ENCODE measurements around the gene SMTN. TPM values are rescaled to one million over a fixed set of nuclear protein-coding genes. Genes with fewer than 3 reads are reported as not detected.
A peak's percentile ranks its signal among the peaks of the same experiment; 100 is the strongest.

Gene SMTN
- total and polyA plus RNA-seq, 7 experiments from 2014 or later: 1.1 to 14.9 (median 4.4) TPM

DNA sequence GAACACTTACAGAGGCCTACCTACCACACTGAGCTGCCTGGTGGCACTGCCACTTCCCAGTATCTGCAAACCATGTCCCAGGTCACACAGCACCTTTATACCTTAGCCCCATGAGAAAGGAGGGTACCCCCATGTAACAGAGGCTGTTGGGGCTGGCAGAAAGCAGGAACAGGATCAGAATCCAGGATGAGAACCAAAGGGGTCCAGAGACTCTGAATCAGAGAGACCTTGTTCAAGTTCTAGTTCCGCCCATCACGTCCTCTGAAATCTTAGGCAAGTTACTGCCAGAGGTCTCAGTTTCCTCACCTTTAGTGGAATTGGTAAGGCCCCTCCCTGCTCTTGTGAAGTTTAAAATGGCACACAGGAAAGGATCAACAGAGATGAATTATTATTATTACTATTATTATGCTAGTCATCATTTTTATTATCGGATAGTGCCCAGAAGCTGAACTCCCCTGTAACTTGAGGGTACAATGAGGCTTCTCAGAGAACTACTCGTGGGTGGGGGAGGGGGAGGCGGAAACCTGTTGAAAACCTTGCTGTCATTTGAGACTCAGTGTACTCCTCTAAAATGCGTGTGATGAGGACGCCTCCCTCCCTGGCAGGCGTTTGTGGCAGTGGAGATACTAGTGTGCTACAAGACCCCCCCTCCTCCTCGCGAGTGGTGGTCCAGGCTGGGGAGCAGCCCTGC, 17.0 kb downstream of the SMTN start:
- H3K4me3 ChIP-seq (ENCODE audit: low read length): no peak overlapping the region
- intact Hi-C loops (cut with micrococcal nuclease): no loop called here
- H3K27me3 Mint-ChIP-seq: no peaks in the 10 kb centered on the region
- POLR2A ChIA-PET: no interaction called here
- H3K36me3 Mint-ChIP-seq: peaks cover 0 to 8% (median 0%) of the 10 kb centered on the region in 5 donors
- H3K27ac ChIP-seq (ENCODE audit: low read depth, low read length): no peak overlapping the region
- H3K4me1 ChIP-seq (ENCODE audit: control insufficient read depth in 2 of 2, insufficient read depth in 2 of 2, low read length in 2 of 2): no peaks in the 10 kb centered on the region
- H3K36me3 ChIP-seq (ENCODE audit: control insufficient read depth in 2 of 3, insufficient read depth in 3 of 3, low read length in 3 of 3): no peaks in the 10 kb centered on the region
- H3K4me3 Mint-ChIP-seq: no peak overlapping the region
- CTCF ChIA-PET: no interaction called here
- no peaks in the 10 kb centered on the region for H3K9me3 ChIP-seq (ENCODE audit: control insufficient read depth in 2 of 3, low read length in 3 of 3)
- ATAC-seq (no peak), DNase-seq (no peak)
- no peaks in the 10 kb centered on the region for H3K9me3 Mint-ChIP-seq
- peaks cover 0 to 2% (median 0%) of the 10 kb centered on the region in 7 donors for H3K4me1 Mint-ChIP-seq
- H3K27ac Mint-ChIP-seq: no peak overlapping the region
- H3K27me3 ChIP-seq (ENCODE audit: control insufficient read depth in 2 of 2, insufficient read depth in 2 of 2, low read length in 2 of 2): no peaks in the 10 kb centered on the region

DNA sequence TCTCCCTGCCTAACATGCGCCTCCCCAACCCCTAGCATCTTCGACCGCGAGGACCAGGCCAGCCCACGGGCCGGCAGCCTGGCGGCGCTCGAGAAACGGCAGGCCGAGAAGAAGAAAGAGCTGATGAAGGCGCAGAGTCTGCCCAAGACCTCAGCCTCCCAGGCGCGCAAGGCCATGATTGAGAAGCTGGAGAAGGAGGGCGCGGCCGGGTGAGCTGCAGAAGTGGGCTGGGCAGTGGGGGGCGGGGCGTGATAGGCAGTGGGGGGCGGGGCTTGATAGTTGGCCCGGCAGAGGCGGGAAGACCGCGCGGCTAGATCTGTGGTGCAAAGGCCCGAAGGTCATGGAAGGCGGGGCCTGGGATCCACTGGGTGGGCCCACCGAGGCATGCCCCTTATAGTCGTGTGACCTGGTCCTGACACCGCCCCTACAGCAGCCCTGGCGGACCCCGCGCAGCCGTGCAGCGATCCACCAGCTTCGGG, 17.6 kb downstream of the SMTN start:
- no peaks in the 10 kb centered on the region for H3K4me1 ChIP-seq (ENCODE audit: control insufficient read depth in 2 of 2, insufficient read depth in 2 of 2, low read length in 2 of 2)
- no peak overlapping the region for H3K27ac ChIP-seq (ENCODE audit: low read depth, low read length)
- ATAC-seq (no peak), DNase-seq (no peak)
- no peaks in the 10 kb centered on the region for H3K36me3 ChIP-seq (ENCODE audit: control insufficient read depth in 2 of 3, insufficient read depth in 3 of 3, low read length in 3 of 3)
- H3K4me3 ChIP-seq (ENCODE audit: low read length): no peak overlapping the region
- intact Hi-C loops (cut with micrococcal nuclease): no loop called here
- POLR2A ChIA-PET: interaction anchor here (0.5 kb wide), 1 partner anchor 15 kb away, joined by 3 read pairs; no protein-coding TSS in a partner anchor
- Mint-ChIP-seq H3K36me3 (peaks cover 0 to 8% (median 0%) of the 10 kb centered on the region in 5 donors), H3K4me1 (peaks cover 0 to 2% (median 0%) of the 10 kb centered on the region in 7 donors), H3K4me3 (no peak overlapping the region), H3K27ac (no peak overlapping the region), H3K9me3 (no peaks in the 10 kb centered on the region), H3K27me3 (no peaks in the 10 kb centered on the region)
- CTCF ChIA-PET: no interaction called here
- no peaks in the 10 kb centered on the region for H3K27me3 ChIP-seq (ENCODE audit: control insufficient read depth in 2 of 2, insufficient read depth in 2 of 2, low read length in 2 of 2)
- no peaks in the 10 kb centered on the region for H3K9me3 ChIP-seq (ENCODE audit: control insufficient read depth in 2 of 3, low read length in 3 of 3)

DNA sequence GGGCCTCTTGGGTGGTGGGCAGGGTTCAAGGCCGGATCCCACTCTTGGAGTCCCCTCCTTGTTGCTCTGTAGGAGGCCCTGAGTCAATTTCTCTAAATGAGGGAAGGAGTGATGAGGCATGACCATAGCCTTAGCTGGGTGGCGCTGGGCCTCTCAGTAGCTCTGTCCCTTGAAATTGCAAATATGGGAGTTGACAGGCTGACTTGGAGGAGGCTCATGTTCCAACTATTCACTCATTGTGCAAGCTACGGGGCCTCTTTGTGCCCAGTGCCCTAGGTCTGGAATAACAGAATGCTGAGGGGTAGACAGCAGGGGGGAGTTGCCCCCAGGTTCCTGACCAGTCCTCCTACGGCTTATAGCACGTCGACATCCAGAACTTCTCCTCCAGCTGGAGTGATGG, 18.3 kb downstream of the SMTN start:
- DNase-seq (no peak), ATAC-seq (no peak)
- H3K4me3 Mint-ChIP-seq: no peak overlapping the region
- H3K4me1 Mint-ChIP-seq: peaks cover 0 to 2% (median 0%) of the 10 kb centered on the region in 7 donors
- Histone ChIP-seq H3K27ac (ENCODE audit: low read depth, low read length) (no peak overlapping the region), H3K4me3 (ENCODE audit: low read length) (no peak overlapping the region), H3K9me3 (ENCODE audit: control insufficient read depth in 2 of 3, low read length in 3 of 3) (no peaks in the 10 kb centered on the region), H3K36me3 (ENCODE audit: control insufficient read depth in 2 of 3, insufficient read depth in 3 of 3, low read length in 3 of 3) (peaks cover 0 to 4% (median 0%) of the 10 kb centered on the region in 3 experiments), H3K4me1 (ENCODE audit: control insufficient read depth in 2 of 2, insufficient read depth in 2 of 2, low read length in 2 of 2) (no peaks in the 10 kb centered on the region), H3K27me3 (ENCODE audit: control insufficient read depth in 2 of 2, insufficient read depth in 2 of 2, low read length in 2 of 2) (no peaks in the 10 kb centered on the region)
- no peaks in the 10 kb centered on the region for H3K9me3 Mint-ChIP-seq
- peaks cover 0 to 8% (median 0%) of the 10 kb centered on the region in 5 donors for H3K36me3 Mint-ChIP-seq
- H3K27ac Mint-ChIP-seq: no peak overlapping the region
- intact Hi-C loops (cut with micrococcal nuclease): no loop called here
- ChIA-PET CTCF (no interaction called here), POLR2A (interaction anchor here (0.5 kb wide), 1 partner anchor 15 kb away, joined by 3 read pairs; no protein-coding TSS in a partner anchor)
- H3K27me3 Mint-ChIP-seq: no peaks in the 10 kb centered on the region

DNA sequence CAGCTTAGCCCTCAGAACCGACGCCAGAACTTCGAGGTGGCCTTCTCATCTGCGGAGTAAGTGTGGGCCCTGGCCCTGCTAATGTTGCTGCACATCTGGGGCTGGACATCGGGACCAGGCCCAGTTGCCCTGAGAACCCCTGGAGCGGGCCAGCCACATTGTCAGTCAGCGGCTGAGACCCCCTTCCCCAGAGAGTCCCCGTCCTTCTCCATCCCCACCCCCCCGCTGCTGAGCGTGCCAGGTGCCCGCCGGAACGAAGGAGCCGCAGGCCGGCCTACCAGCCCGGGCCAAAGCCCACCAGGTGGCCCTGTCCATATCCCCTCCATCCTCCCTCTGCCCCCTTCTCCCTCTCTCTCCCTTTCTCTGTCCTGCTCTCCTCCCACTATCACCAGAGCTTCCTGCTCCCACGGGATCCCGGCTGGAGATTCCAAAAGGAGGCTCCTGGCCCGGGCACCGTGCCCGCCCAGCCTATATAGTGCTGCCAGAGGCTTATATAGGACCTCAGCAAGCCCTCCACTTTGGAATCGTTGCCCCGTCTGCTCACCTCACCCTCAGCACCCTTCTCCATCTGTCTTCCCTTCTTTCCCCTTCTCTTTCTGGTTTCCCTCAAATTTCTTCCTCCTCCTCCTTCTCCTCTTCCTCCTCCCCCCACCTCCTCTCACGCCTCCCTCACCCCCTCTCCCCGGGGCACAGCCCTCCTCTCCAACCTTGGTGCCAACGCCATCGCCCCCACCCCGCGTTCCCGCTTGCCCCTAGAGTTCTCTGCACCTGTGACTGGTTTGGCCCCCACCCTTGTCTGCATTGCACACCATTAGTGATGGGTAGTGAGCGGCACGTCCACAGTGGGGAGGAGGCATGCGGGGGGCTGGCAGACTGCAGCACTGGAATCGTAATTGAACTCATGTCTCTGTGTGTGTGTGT, 19.0 kb downstream of the SMTN start:
- DNase-seq: no peak
- Mint-ChIP-seq H3K4me3 (no peak overlapping the region), H3K9me3 (no peaks in the 10 kb centered on the region), H3K36me3 (peaks cover 0 to 8% (median 0%) of the 10 kb centered on the region in 5 donors), H3K27ac (no peak overlapping the region), H3K27me3 (no peaks in the 10 kb centered on the region), H3K4me1 (peaks cover 0 to 2% (median 0%) of the 10 kb centered on the region in 7 donors)
- ChIA-PET POLR2A (no interaction called here), CTCF (no interaction called here)
- H3K9me3 ChIP-seq (ENCODE audit: control insufficient read depth in 2 of 3, low read length in 3 of 3): no peaks in the 10 kb centered on the region
- no peaks in the 10 kb centered on the region for H3K27me3 ChIP-seq (ENCODE audit: control insufficient read depth in 2 of 2, insufficient read depth in 2 of 2, low read length in 2 of 2)
- no peak overlapping the region for H3K4me3 ChIP-seq (ENCODE audit: low read length)
- H3K4me1 ChIP-seq (ENCODE audit: control insufficient read depth in 2 of 2, insufficient read depth in 2 of 2, low read length in 2 of 2): no peaks in the 10 kb centered on the region
- H3K36me3 ChIP-seq (ENCODE audit: control insufficient read depth in 2 of 3, insufficient read depth in 3 of 3, low read length in 3 of 3): peaks cover 0 to 8% (median 0%) of the 10 kb centered on the region in 3 experiments
- H3K27ac ChIP-seq (ENCODE audit: low read depth, low read length): no peak overlapping the region
- ATAC-seq: no peak
- intact Hi-C loops (cut with micrococcal nuclease): loop anchor here in 1 of 2 donors (10.0 kb wide), 1 partner anchor 535 kb away; no protein-coding TSS in a partner anchor

DNA sequence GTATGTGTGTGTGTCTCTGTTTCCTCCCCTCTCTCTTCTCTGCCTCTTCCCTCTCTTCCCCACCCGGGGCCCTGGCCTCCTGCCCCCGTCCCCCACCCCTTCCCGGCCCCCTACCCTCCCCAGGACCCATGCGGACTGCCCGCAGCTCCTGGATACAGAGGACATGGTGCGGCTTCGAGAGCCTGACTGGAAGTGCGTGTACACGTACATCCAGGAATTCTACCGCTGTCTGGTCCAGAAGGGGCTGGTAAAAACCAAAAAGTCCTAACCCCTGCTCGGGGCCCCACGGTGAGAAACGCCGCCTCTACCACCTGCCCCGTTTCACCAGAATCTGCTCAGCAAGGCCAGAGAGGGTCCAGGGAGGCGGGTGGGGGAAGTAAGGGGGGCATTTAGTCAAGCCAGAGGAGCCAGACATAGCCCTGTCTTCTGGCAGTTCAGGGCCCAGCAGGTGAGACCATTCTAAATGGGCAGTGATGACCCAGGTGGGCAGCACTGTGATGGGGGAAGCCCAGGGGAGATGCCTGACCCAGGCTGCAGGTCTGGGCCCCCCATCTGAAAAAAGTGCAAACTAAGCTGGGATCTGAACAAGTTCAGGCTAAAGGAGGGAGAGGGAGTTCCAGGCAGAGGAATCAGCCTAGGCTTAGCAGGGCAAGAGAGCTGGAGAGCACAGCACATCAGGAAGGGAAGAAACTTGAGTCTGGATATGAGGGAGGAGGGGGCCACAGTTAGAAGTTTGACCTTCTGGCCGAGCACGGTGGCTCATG, 19.8 kb downstream of the SMTN start:
- ChIA-PET CTCF (no interaction called here), POLR2A (no interaction called here)
- Histone ChIP-seq H3K4me3 (ENCODE audit: low read length) (no peak overlapping the region), H3K27me3 (ENCODE audit: control insufficient read depth in 2 of 2, insufficient read depth in 2 of 2, low read length in 2 of 2) (no peaks in the 10 kb centered on the region), H3K9me3 (ENCODE audit: control insufficient read depth in 2 of 3, low read length in 3 of 3) (no peaks in the 10 kb centered on the region), H3K36me3 (ENCODE audit: control insufficient read depth in 2 of 3, insufficient read depth in 3 of 3, low read length in 3 of 3) (peaks cover 0 to 10% (median 0%) of the 10 kb centered on the region in 3 experiments), H3K27ac (ENCODE audit: low read depth, low read length) (no peak overlapping the region), H3K4me1 (ENCODE audit: control insufficient read depth in 2 of 2, insufficient read depth in 2 of 2, low read length in 2 of 2) (no peaks in the 10 kb centered on the region)
- intact Hi-C loops (cut with micrococcal nuclease): loop anchor here in 1 of 2 donors (10.0 kb wide), 1 partner anchor 534 kb away; no protein-coding TSS in a partner anchor
- H3K9me3 Mint-ChIP-seq: no peaks in the 10 kb centered on the region
- no peak for DNase-seq
- peaks cover 0 to 7% (median 0%) of the 10 kb centered on the region in 5 donors for H3K36me3 Mint-ChIP-seq
- no peak overlapping the region for H3K4me3 Mint-ChIP-seq
- no peaks in the 10 kb centered on the region for H3K27me3 Mint-ChIP-seq
- peak overlapping the region in 2 of 9 donors; percentile 14 to 21 for H3K27ac Mint-ChIP-seq
- ATAC-seq: no peak
- peaks cover under 1 to 7% (median 5%) of the 10 kb centered on the region in 7 donors for H3K4me1 Mint-ChIP-seq
